GM12891 (cell line): ENCODE data around the gene TKTL2. TPM values are rescaled to one million over a fixed set of nuclear protein-coding genes. Genes with fewer than 3 reads are reported as not detected.

Experiments used
- DNase-seq: peaks from one replicate; pipeline ENCODE4 v3.0.0; 2011; ENCODE audit warnings: low spot score; ENCODE audit not compliant: insufficient read length
- FAIRE-seq: peaks from 2 replicates; lab custom pipeline; 2011; peaks lifted over from hg19 to GRCh38; lab: Jason Lieb, UNC
- PAX5 ChIP-seq: IDR thresholded peaks from 2 replicates; pipeline ENCODE4 v1.6.1; 2011; ENCODE audit warnings: low read length, moderate library complexity, mild to moderate bottlenecking; ENCODE audit not compliant: insufficient read depth, severe bottlenecking
- POLR2A ChIP-seq: IDR thresholded peaks from 2 replicates; pipeline ENCODE4 v1.6.1; 2011; ENCODE audit warnings: low read depth, low read length, control low read depth
- POLR2AphosphoS5 ChIP-seq: IDR thresholded peaks from 2 replicates; pipeline ENCODE4 v1.6.1; 2011; ENCODE audit warnings: low read depth, low read length, control low read depth
- POU2F2 ChIP-seq: IDR thresholded peaks from 2 replicates; pipeline ENCODE4 v1.6.1; 2011; ENCODE audit warnings: low read depth, mild to moderate bottlenecking, control low read depth, low read length, moderate library complexity
- SPI1 ChIP-seq: IDR thresholded peaks from 2 replicates; pipeline ENCODE4 v1.6.1; 2011; ENCODE audit warnings: low read depth, low read length, control low read depth
- TAF1 ChIP-seq: IDR thresholded peaks from 2 replicates; pipeline ENCODE4 v1.6.1; 2011; ENCODE audit warnings: low read depth, low read length, control low read depth
- polyA plus RNA-seq: library from polyadenylated mRNA; unstranded; fragments of >200 nt; gene quantifications from one replicate; pipeline ENCODE4 v1.2.1, GENCODE V29; 2012; ENCODE audit warnings: low read depth, missing spikeins, inconsistent platforms; ENCODE audit not compliant: missing spikeins

Gene TKTL2
- not detected for polyA plus RNA-seq

GRCh38 chr4:163473576-163473975, at the start of gene TKTL2:
TKTL2 (minus strand) TSS chr4:163473754; CDS start chr4:163473734, 20 bp downstream.
- TF ChIP-seq TAF1, result no peak
- no peak for TF ChIP-seq POLR2A
- TF ChIP-seq POU2F2, result no peak
- TF ChIP-seq SPI1, result no peak
- TF ChIP-seq PAX5, result no peak
- TF ChIP-seq POLR2AphosphoS5, result no peak
- DNase-seq (no peak), FAIRE-seq (no peak)

- FAIRE-seq (no peak), DNase-seq (no peak)
- TF ChIP-seq TAF1, result no peak
- no peak for TF ChIP-seq POLR2A
- no peak for TF ChIP-seq POLR2AphosphoS5
- TF ChIP-seq PAX5, result no peak
Observed at GRCh38 chr4:163515198-163515597, 41.6 kb upstream of the TKTL2 start.

- no peak for TF ChIP-seq POLR2A
- TF ChIP-seq TAF1, result no peak
- TF ChIP-seq POU2F2, result no peak
- TF ChIP-seq POLR2AphosphoS5, result no peak
- no peak for TF ChIP-seq SPI1
- TF ChIP-seq PAX5, result no peak
- no peak for FAIRE-seq
- DNase-seq, result no peak
Observed at GRCh38 chr4:163505374-163505773, 31.8 kb upstream of the TKTL2 start.

- DNase-seq (no peak), FAIRE-seq (no peak)
- no peak for TF ChIP-seq POU2F2
- no peak for TF ChIP-seq SPI1
- no peak for TF ChIP-seq TAF1
- TF ChIP-seq PAX5, result no peak
- TF ChIP-seq POLR2AphosphoS5, result no peak
- no peak for TF ChIP-seq POLR2A
Observed at GRCh38 chr4:163500586-163500985, 27.0 kb upstream of the TKTL2 start.

- DNase-seq (no peak), FAIRE-seq (peak; percentile 92)
- no peak for TF ChIP-seq PAX5
- TF ChIP-seq POLR2A, result peak; percentile 46; the same call in 1 of the 2 replicates
- peak; percentile 15; the same call in 1 of the 2 replicates for TF ChIP-seq TAF1
- TF ChIP-seq SPI1, result peak; percentile 48
Observed at GRCh38 chr4:163495900-163496299, 22.3 kb upstream of the TKTL2 start.

- TF ChIP-seq POLR2A (peak; percentile 95), SPI1 (no peak), POU2F2 (peak; percentile 81), TAF1 (peak; percentile 98), PAX5 (peak; percentile 42), POLR2AphosphoS5 (peak; percentile 89)
- FAIRE-seq (peak; percentile 97), DNase-seq (peak; percentile 61)
Observed at GRCh38 chr4:163494360-163495241, 21.0 kb upstream of the TKTL2 start, which contains the start of gene TMA16. TMA16 (plus strand) TSS chr4:163494690; CDS start chr4:163494802, 112 bp downstream.

- TF ChIP-seq PAX5 (no peak), POU2F2 (no peak), POLR2A (no peak), SPI1 (peak; percentile 91), POLR2AphosphoS5 (no peak)
- FAIRE-seq, result no peak
- no peak for DNase-seq
Observed at GRCh38 chr4:163493643-163494359, 20.2 kb upstream of the TKTL2 start.

GRCh38 chr4:163492951-163493504, 19.5 kb upstream of the TKTL2 start:
- no peak for DNase-seq
- TF ChIP-seq POLR2AphosphoS5 (no peak), POLR2A (0 out of 2 replicates have a peak, but pooled peaks have one; percentile 34)
- no peak for FAIRE-seq

GRCh38 chr4:163489929-163490328, 16.4 kb upstream of the TKTL2 start:
- no peak for TF ChIP-seq PAX5
- no peak for TF ChIP-seq POLR2AphosphoS5
- TF ChIP-seq POLR2A, result no peak
- TF ChIP-seq POU2F2, result no peak
- TF ChIP-seq TAF1, result no peak
- no peak for TF ChIP-seq SPI1
- DNase-seq, result no peak
- FAIRE-seq, result no peak

- no peak for DNase-seq
- TF ChIP-seq POU2F2 (no peak), POLR2AphosphoS5 (no peak), TAF1 (no peak), POLR2A (no peak)
- FAIRE-seq, result no peak
Observed at GRCh38 chr4:163486321-163486720, 12.8 kb upstream of the TKTL2 start.
